OCI-LY3 (cell line): ENCODE data around the gene DIP2C.

Source experiments
- CTCF ChIP-seq: fragments of 200-600, 300-600 bp; sonication (generic); IDR thresholded peaks from 2 replicates; pipeline ENCODE4 v1.5.1; 2014; ENCODE audit warnings: antibody characterized with exemption, low read length, low read depth
- EZH2phosphoT487 ChIP-seq: fragments of 200-600 bp; shearing (Covaris generic); IDR thresholded peaks from 2 replicates; pipeline ENCODE4 v1.6.1; 2018; ENCODE audit warnings: antibody characterized with exemption, mixed run types, low read depth

GRCh38 chr10:682931-683447 is 6.5 kb downstream of the DIP2C start:
- TF ChIP-seq CTCF (no peak), EZH2phosphoT487 (no peak)
